ENCODE measurements around the gene COA8. TPM values are rescaled to one million over a fixed set of nuclear protein-coding genes. Genes with fewer than 3 reads are reported as not detected.
A peak's percentile ranks its signal among the peaks of the same experiment; 100 is the strongest.

COA8 gene
- polyA plus RNA-seq, 1 of the 3 experiments (the other 2 are of a cell fraction), result 25.2 TPM

DNA sequence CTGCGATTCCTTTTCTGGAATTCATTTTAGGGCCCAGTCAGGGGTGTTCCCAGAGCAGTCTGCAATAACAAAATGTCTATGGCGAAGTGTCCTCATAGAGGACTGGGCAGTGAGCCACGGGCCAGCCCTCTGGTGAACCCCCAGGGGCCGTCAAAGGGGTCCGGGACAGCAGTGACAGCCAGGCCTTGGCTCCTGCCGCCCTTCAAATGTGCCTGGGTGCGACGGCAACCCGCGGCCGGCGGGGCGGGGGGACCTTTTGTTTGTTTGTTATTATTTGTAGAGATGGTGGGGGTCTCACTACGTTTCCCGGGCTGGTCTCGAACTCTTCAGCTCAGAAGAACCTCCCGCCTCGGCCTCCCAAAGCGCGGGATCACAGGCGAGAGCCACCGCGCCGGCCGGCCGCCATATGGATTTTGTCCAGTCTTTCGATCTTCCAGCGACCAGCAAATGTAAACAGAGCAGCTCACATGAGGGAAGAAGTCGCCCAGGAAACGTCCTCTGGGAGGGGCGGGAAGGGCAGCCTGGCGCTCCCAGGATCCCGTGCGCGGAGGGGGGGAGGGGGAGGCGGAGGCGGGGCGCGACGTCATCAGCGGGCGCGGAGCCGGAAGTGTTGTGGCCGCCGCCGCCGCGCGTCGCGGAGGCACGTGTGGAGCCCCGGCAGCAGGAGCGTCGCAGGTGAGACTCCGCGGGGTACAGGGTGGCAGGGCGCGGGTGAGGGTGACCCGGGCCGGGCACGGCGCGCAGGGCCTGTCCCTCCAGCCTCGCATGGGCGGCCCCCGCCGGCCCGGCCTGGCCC lies 34.0 kb upstream of the COA8 start, which contains the start of gene TRMT61A (continued):
- no peak for TF ChIP-seq EP300 (IDR thresholded peaks at IDR 0.05; ENCODE audit: borderline replicate concordance in 1 of 2, low read depth in 1 of 2, low read length in 1 of 2)
- no peak for TF ChIP-seq NRF1 (IDR thresholded peaks at IDR 0.05; ENCODE audit: low read depth, low read length)
- TF ChIP-seq USF1 (IDR thresholded peaks at IDR 0.05; ENCODE audit: borderline replicate concordance, low read depth), result peak; percentile 66; the same call in 1 of the 2 replicates
- no peak for TF ChIP-seq RCOR1 (IDR thresholded peaks at IDR 0.05; ENCODE audit: low read length)
- no peak for TF ChIP-seq JUND (IDR thresholded peaks at IDR 0.05)
- no peak for TF ChIP-seq RAD21 (IDR thresholded peaks at IDR 0.05; ENCODE audit: low read length)
- no peak for TF ChIP-seq IRF3 (IDR thresholded peaks at IDR 0.05; ENCODE audit: low read depth, low read length)
- no peak for TF ChIP-seq TAF1 (IDR thresholded peaks at IDR 0.05; ENCODE audit: borderline replicate concordance, low read depth, low read length)
- no peak for TF ChIP-seq FOXM1 (IDR thresholded peaks at IDR 0.05; ENCODE audit: low read depth)
- TF ChIP-seq POLR2AphosphoS5 (IDR thresholded peaks at IDR 0.05; ENCODE audit: low read depth, low read length), result peak; percentile 38; the same call in 1 of the 2 replicates
- TF ChIP-seq PBX3 (IDR thresholded peaks at IDR 0.05), result no peak
- TF ChIP-seq ELF1 (IDR thresholded peaks at IDR 0.05), result peak; percentile 76
- TF ChIP-seq MEF2A (IDR thresholded peaks at IDR 0.05; ENCODE audit: borderline replicate concordance, low read depth), result no peak
- TF ChIP-seq GATA2 (CRISPR knock-in tag; IDR thresholded peaks at IDR 0.05), result no peak
- no peak for TF ChIP-seq NFIC (IDR thresholded peaks at IDR 0.05; ENCODE audit: borderline replicate concordance)
- no peak for TF ChIP-seq CTCF (IDR thresholded peaks at IDR 0.05)
- no peak for TF ChIP-seq FOSL2 (IDR thresholded peaks at IDR 0.05; ENCODE audit: borderline replicate concordance, low read depth)
- TF ChIP-seq FOXJ3 (CRISPR knock-in tag; IDR thresholded peaks at IDR 0.05), result no peak
- TF ChIP-seq ZBTB33 (IDR thresholded peaks at IDR 0.05; ENCODE audit: borderline replicate concordance, low read depth), result no peak
- TF ChIP-seq USF2 (IDR thresholded peaks at IDR 0.05; ENCODE audit: borderline replicate concordance, low read depth, low read length), result no peak
- TF ChIP-seq SIN3A (IDR thresholded peaks at IDR 0.05; ENCODE audit: borderline replicate concordance, low read depth, low read length), result peak; percentile 93
